Liver (tissue), 3 donors: ENCODE results near the gene ZFX.

Experiments used
- ATF3 ChIP-seq: IDR thresholded peaks from 2 replicates; pipeline ENCODE4 v1.6.1; 2016; ENCODE audit warnings: antibody characterized with exemption
- GABPA ChIP-seq, 2 donors: IDR thresholded peaks in 1 of 2; conservative IDR thresholded peaks in 1 of 2; 2 replicates each; pipeline ENCODE4 v1.6.1; 2016; ENCODE audit warnings: antibody characterized with exemption in 2 of 2, mild to moderate bottlenecking in 1 of 2, moderate library complexity in 1 of 2
- MAX ChIP-seq: IDR thresholded peaks from 2 replicates; pipeline ENCODE4 v1.6.1; 2016; ENCODE audit warnings: antibody characterized with exemption
- RAD21 ChIP-seq, 2 donors: IDR thresholded peaks; 2 replicates each; pipeline ENCODE4 v1.6.1; 2016; ENCODE audit warnings: antibody characterized with exemption in 2 of 2, mild to moderate bottlenecking in 2 of 2
- REST ChIP-seq: IDR thresholded peaks from 2 replicates; pipeline ENCODE4 v1.6.1; 2016; ENCODE audit warnings: antibody characterized with exemption, mild to moderate bottlenecking
- RXRA ChIP-seq, 2 donors: IDR thresholded peaks; 2 replicates each; pipeline ENCODE4 v1.6.1; 2017 to 2018; ENCODE audit warnings: antibody characterized with exemption in 2 of 2, mild to moderate bottlenecking in 1 of 2
- SP1 ChIP-seq: IDR thresholded peaks from 2 replicates; pipeline ENCODE4 v1.6.1; 2018; ENCODE audit warnings: antibody characterized with exemption, mild to moderate bottlenecking
- TAF1 ChIP-seq: conservative IDR thresholded peaks from 2 replicates; pipeline ENCODE4 v1.6.1; 2016; ENCODE audit warnings: antibody characterized with exemption, mild to moderate bottlenecking
- ZBTB33 ChIP-seq: IDR thresholded peaks from 2 replicates; pipeline ENCODE4 v1.6.1; 2016; ENCODE audit warnings: antibody characterized with exemption
- TF ChIP-seq, protein P1 (sequence below): fragments of 150-350 bp; IDR thresholded peaks from 2 replicates; pipeline ENCODE4 v1.5.1; 2017; ENCODE audit warnings: improper control_type of control experiment, low read depth, low read length; ENCODE audit not compliant: missing input control
- donor health status: healthy.
- donor health status: healthy.

- TF ChIP-seq REST (no peak), ZBTB33 (no peak), RAD21 (IDR thresholded peaks at IDR 0.05) (no peak), TAF1 (no peak), MAX (no peak), ATF3 (no peak), RXRA (IDR thresholded peaks at IDR 0.05) (no peak), SP1 (no peak), GABPA (IDR thresholded peaks at IDR 0.05 in 1 of 2, conservative IDR thresholded peaks at IDR 0.05 in 1 of 2) (no peak)
- TF ChIP-seq, protein P1, sequence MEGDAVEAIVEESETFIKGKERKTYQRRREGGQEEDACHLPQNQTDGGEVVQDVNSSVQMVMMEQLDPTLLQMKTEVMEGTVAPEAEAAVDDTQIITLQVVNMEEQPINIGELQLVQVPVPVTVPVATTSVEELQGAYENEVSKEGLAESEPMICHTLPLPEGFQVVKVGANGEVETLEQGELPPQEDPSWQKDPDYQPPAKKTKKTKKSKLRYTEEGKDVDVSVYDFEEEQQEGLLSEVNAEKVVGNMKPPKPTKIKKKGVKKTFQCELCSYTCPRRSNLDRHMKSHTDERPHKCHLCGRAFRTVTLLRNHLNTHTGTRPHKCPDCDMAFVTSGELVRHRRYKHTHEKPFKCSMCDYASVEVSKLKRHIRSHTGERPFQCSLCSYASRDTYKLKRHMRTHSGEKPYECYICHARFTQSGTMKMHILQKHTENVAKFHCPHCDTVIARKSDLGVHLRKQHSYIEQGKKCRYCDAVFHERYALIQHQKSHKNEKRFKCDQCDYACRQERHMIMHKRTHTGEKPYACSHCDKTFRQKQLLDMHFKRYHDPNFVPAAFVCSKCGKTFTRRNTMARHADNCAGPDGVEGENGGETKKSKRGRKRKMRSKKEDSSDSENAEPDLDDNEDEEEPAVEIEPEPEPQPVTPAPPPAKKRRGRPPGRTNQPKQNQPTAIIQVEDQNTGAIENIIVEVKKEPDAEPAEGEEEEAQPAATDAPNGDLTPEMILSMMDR = no peak
Measured at GRCh38 chrX:24219320-24219719, 69.8 kb downstream of the ZFX start.
